GM18907 (cell line): ENCODE measurements around the gene TECPR1.
A peak's percentile ranks its signal among the peaks of the same experiment; 100 is the strongest.

Experiments
- ATAC-seq: cut with Tn5 transposase; IDR thresholded peaks from one replicate; pipeline ENCODE4 v1.9.1; 2021; ENCODE audit warnings: mild to moderate bottlenecking, moderate library complexity; ENCODE audit not compliant: unreplicated experiment

Gene TECPR1

DNA sequence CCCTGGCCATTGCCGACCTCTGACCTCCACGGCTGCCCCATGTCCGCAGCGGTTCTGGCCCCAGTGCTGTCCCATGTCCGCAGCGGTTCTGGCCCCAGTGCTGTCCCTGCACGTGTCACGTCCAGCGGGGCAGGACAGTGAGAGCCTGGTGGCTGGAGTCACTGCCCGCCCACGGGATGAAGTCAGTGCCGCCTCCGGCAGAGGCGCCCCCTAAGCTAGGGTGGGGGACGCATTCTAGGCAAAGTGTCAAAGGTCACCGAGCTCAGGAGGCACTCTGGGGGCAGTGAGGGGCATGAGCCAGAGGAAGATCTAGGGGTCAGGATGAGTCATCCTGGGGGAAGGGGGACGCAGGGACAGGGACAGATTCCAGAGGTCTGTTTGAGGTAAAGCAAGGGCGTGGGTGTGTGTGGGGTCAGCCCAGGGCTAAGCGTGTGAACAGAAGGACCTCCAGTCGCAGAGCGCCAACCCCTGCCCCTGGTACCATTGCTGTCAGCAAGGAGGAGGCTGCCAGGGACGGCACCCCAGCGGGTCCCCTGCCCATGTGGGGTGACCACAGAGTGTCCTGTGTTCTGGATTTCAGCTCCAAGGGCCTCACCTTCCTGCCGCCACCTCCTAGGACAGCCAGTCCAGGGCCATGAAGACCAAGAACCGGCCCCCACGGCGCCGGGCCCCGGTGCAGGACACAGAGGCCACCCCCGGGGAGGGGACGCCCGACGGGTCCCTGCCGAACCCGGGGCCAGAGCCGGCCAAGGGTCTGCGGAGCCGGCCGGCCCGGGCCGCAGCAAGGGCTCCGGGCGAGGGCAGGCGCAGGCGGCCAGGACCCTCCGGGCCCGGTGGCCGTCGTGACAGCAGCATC, 40.1 kb downstream of the TECPR1 start:
- ATAC-seq = no peak

DNA sequence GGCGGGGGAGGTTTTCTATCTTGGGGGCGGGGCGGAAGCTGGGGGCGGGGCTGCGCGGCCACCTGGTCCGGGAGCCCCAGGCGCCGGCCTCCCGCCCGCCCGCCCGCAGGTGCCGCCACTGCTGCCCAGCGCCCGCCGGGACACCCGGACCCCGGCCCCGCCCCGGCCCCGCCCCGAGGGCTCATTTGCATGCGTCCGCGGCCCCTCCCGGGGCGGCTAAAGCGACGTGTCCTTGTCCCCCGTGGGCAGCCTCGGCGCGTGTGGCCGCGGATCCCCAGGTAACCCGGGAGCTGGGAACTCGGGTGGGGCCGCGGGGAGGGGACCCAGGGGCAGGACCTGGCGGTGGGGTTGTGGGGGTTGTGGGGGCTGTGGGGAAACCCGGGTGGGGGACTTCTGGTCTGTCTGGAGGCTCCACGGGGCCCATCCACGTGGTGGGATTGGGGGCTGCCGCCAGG, 40.8 kb downstream of the TECPR1 start, which contains the start of gene BHLHA15:
TSS of gene BHLHA15 (plus strand) at position 219 of the 455 bp plus-strand sequence. CDS start 871 bp downstream, outside the sequence.
- ATAC-seq = no peak

DNA sequence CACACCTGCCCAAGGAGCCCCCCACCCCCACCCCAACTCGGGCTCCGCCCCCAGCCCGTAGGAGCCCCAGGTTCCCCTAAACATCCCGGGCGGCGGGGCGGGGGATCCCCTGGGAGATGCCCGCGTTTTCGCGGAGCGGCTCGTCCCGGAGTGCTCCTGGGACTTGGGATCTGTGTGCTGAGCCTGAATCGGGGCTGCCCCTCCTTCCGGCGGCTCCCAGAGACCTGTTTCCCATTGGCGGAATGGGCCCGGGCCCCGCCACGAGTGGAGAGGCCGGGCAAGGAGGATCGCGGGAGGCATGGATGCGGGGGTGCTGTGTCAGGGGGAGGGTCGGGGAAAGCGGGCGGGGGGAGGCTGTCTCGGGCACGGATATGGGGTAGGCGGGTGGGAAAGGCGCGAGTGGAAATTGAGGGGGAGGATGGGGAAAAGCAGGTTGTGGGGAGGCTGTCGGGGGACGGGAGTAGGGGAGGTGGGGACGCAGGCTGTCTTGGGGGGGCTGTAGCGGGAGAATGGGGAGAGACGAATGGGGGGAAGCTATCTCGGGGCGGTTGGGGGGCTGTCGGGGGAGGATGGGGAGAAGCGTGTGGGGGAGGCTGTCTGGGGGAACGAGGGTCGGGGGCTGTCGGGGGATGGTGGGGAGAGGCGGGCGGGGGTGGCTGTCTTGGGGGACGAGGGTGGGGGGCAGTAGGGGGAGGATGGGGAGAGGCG, 41.4 kb downstream of the TECPR1 start:
- ATAC-seq = no peak

DNA sequence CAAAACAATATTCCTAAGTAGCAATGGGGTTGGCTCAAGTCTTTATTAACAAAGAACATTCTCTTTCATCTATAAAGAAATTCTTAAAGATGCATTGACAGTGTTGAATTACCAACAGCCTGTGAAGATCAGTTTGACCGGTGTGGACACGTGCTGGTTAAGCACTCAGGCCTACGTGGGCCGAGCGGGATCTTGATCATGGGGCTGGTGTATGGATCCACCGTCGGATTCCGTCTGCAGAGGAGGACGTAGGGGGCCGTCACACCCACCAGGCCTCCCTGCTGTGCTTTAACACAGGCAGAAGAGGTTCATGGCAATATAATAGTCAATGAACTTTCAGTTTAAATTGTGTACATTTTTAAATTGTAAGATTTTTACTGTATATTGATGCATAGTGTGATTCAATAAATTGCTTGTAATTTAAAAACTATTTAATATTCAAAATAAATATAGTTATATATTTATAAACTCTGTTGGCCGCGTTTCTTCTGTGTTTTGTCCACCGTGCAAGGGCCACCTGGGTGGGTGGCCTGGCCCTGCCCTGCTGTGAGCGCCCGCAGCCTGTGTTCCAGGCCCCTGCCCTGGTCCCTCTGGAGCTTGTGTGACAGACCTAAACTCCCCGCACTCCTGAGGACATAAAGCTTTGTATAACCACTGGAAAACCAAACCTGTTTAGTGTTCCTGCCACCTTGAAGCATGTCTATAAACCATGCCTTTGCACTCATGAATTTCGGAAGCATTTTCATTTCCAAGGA, 42.7 kb downstream of the TECPR1 start:
- no peak for ATAC-seq

DNA sequence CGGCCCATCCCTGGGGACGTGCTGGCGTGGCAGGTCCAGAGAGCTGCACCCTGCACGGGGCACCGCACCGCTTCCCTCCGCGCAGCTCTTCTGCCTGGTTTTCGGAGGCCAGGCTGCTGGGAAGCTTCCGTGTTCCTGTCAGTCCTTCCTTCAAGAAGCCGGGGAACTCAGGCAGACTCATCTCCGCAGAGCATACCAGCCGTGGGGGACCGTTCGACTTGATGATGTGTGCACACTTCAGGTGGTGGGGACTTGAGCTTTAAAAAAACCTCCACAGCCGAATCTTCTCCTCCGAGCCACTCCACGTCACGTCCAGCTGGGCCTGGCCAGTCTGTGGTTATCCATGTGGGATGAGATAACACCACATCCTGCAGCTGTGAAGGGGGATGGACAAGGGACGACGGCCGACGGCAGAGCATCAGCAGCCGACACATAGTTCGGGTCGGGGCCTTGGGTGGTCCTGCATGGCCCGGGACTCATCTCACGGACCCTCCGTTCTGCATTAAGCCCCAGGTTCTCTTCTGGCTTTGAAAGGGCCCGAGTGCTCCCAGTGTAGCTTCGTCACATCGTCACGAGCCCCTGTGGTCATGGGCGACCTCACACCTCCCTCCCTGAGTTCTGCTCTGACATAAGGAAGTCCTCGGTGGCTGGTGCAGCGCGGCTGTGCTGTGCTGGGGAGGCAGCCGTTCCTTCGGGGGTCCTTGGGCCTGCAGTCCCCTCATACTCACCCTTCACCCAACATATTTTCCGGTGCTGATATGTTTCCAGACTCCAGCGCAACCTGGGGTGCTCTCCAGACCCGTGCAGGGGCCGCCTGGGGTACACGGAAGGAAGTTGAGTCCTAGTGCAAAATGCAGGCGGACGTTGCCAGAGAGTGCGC, 45.3 kb downstream of the TECPR1 start:
- ATAC-seq = no peak

DNA sequence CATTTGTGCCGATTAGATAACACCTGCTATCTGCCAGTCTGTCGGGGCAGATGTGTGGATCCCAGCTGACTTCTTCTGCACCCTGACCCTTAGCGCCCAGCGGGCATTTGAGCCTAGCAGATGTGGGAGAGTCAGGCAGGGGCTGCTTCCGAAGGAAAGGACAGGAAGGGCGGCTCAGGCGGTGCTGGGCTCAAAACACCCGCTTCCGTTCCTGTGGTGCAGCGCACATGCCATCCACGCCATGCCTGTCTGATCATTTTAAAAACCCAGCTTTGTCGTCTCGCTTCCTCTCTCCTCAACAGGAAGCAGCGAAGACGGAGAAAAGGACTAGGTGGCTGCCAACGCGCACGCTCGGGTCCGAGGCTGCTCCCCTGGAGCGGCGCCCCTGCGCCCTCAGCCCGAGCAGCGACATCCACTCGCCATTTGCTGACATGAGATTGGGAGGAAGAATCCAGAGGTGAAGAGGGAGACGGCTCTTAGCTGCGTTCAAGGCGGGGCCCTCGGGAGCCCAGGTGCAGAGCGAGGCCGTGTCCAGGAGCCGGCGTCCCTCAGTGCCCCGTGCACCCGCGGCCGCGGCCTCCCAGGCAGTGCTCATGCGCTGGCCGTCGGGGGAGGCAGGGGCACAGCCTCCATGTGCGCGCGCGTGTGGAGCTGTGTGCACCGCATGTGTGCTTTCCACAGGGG, 46.7 kb downstream of the TECPR1 start:
- no peak for ATAC-seq

DNA sequence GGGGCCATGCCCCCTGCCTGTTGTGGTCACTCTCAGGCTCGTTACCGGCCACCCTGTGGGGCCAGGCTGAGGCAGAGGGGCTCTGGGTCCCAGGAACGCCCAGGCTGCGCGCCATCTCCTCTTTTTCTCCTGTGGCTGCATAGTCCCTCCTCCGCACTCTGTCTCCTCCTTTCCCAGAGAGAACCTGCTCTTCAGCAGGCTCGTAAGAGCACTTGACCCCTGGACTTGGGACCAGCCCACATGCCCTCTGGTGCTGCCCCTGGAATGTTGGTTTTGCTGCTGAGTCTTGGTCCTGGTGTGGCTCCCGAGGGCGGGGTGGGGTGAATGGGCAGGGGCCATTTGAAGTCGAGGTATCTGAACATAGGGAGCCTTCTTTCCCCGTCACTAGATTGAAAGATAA, 47.4 kb downstream of the TECPR1 start:
- ATAC-seq = no peak

DNA sequence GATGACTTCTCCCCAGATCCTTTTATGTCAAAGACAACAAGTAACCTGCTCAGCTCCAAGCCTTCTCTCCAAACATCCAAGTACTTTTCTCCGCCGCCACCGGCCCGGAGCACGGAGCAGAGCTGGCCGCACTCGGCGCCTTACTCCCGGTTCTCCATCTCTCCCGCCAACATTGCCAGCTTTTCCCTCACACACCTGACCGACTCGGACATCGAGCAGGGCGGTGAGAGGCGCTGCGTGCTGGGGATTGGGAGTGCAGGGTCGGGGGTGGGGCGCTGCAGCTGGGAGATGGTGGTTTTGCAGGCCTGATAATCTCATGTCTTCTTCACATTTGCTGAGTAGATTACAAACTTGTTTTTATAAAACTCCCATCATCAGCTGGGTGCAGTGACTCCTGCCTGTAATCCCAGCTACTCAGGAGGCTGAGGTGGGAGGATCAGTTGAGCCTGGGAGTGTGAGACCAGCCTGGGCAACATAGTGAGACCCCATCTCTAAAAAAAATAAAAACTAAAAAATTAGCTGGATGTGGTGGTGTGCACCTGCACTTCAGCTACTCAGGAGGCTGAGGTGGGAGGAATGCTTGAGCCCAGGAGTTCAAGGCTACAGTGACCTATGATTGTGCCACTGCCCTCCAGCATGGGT, 47.9 kb downstream of the TECPR1 start:
- no peak for ATAC-seq

DNA sequence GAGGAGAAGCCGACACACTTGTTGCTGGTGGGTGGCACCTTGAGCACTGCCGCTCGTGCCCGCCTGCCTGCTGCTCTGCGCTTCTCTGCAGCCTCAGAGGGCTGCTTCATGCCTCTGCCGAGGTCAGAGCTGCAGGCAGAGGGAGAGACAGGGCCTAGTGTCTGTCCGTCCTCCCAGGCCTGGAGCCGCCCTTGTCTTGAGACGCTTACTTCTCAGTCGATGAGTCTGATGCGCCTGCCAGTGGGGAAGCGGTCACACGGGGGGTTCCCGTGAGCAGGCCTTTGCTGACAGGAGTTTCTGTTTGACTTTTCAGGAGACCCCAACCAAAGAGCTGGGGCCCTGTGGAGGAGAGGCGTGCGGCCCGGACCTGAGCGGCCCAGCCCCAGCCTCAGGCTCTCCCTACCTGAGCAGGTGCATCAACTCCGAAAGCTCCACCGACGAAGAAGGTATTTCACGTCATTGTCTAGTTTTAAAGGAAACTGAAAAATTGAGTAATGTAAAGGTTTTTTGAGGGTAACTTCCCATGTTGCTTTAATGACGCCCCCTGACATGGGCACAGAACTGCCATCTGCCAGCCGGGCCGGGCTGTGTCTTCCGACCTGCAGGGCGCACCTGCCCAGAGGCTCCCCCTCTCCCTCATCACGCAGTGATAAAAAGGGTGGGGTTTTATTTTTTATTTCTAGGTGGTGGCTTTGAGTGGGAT, 48.6 kb downstream of the TECPR1 start:
- ATAC-seq = peak; percentile 45

DNA sequence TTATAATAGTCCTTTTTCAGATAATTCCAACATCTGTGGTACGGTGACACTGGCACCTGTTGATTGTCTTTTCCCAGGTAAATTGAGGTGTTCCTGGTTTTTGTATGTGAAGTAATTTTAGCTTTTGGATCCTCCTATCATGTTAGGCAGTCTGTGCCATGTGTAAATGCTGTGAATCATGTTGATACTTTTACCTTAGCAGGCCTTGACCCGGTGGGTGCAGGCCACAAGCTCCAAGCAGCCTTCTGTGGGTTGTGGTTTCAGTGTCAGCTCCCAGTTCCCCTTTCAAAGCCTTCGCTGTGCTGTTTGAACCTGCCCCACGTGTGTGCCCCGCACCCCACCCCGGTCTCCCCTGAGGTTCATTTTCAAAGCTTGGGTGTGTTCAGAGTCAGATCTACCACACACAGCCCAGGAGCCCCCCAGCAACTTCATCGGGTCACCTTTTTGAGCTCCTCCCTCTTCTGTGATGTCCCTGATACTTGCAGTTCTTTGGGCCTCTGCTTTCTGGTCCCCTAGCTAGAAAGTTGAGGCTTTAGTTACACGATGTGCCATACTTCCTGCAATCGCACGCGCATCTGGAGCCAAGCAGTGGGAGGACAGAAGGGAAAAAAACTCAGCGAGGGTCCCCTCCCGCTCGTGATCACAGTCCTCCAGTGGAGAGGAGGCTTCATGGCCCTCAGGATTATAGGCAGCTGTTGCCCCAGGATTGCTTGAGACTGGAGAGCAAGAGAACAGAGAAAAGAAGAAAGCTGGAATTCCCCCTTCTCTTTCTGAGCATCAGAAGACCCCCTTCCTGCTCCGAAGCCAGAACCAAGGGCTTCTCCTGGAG, 49.5 kb downstream of the TECPR1 start:
- ATAC-seq = peak; percentile 93

DNA sequence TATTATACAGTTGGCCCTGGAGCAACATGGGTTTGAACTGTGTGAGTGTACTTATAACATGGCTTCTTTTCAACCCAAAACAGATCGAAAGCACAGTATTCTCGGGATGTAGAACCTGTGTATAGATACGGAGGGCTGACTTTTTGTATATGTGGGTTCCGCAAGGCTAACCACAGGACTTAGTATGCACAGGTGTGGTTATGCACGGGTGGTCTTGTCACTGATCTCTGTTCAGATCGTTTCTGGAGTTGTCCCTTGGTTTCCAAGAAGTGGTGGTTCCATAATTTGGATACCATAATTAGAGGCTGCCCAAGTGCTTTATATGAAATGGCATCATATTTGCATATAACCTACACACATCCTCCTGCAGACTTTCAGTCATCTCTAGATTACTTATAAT, 51.7 kb downstream of the TECPR1 start:
- peak; percentile 47 for ATAC-seq

DNA sequence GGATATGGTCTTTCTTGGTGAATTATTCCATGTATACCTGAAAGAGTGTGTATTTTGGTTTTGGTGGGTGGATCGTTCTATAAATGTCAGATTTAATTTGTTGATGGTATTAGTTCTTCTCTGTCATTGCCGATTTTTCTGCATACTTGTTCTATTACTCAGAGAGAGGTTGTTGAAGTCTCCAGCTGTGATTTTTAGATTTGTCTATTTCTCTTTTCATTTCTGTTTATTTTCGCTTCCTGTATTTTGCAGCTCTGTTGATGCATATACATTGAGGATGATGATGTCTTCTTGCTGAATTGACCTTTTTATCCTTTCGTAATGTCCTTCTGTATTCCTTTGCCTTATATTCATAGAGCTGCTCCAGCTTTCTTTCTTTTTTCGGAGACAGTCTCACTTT, 52.9 kb downstream of the TECPR1 start:
- ATAC-seq = no peak

DNA sequence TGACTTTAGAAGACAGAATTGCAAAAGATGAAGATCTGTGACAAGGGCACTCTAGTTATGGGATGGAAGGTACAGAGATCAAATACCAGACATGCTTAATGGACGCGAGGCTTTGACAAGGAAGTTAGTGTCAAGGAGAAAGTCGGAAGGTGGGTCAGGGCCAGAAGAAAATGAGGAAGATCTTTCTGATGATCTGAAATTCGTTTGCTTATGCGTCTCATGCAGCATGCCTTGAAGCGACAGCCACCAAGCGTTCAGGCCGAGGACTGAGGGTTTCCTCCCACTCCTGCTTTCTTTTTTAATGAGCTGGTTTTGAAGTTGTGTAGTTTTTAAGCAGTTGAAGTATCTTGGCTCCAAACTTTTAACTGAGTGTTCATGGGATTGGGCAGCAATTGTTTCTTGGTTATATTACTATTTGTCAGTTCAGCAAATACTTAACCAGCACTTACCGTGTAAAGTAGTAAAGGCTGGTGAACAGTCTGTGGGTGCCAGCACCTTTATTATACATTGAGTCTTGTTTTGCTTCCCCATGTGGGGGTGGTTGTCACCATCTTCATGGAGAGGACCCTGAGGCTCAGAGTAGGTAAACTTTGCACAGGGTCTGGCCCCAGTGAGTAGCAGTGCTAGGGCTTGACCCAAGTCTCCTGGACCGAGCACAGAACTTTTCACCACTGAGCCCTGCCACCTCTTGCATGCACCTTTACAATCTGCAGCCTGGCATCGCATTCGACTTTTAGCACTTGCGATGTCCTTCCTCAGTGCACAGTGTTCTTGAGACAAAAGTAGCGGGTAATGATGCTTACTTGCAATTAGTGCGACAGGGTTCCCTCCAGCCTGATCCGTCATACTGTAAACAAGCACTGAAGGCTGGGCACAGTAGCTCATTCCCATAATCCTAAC, 55.1 kb downstream of the TECPR1 start:
- no peak for ATAC-seq

DNA sequence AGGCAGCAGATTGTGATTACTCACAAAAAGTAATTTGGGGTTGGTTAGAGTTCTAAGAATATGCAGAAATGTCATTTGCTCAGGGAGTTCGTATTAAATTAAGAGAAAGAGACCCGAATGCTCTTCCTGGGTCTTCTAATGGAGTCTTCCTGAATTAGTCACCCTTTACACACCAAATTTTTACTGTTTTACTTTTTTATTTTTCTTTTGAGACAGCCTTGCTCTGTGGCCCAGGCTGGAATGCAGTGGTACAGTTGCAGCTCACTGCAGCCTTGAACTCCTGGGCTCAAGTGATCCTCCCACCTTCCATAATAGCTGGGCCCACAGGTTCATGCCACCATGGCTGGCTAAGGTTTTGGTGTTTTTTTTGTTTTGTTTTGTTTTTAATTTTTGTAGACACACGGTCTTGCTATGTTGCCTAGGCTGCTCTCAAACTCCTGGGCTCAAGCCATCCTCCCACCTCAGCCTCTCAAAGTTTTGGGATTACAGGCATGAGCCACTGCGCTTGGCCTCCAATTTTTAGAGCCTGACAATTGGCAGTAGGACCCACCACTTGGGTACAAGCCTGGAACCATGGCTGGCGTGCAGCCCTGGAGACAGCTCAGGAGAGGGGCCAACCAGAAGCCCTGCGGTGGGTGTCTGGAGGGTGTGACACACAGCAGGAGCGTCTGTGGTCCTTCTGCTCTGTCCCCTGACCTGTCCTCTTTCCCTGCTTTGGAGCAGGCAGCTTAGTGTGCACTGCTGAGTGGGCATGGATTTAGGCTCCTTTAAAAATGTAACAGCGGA, 57.2 kb downstream of the TECPR1 start:
- no peak for ATAC-seq

DNA sequence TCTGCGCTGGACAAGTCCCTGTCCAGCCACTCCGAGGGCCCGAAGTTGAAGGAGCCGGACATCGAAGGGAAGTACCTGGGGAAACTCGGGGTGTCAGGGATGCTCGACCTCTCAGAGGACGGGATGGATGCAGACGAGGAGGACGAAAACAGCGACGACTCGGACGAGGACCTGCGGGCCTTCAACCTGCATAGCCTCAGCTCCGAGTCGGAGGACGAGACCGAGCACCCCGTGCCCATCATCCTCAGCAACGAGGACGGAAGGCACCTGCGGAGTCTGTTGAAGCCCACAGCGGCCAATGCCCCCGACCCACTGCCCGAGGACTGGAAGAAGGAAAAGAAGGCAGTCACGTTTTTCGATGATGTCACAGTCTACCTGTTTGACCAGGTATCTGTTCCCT, 57.8 kb downstream of the TECPR1 start:
- no peak for ATAC-seq
